HEK293 (cell line): ENCODE data around the gene ARFRP1.

Experiments
- EGR2 ChIP-seq: fragments of 450-650 bp; formaldehyde crosslinking; IDR thresholded peaks from 2 replicates; pipeline ENCODE4 v1.5.1; 2016; ENCODE audit warnings: low read depth, missing biosample characterization, missing genetic modification characterization
- KLF1 ChIP-seq: fragments of 450-650 bp; formaldehyde crosslinking; IDR thresholded peaks from 2 replicates; pipeline ENCODE4 v1.5.1; 2016; ENCODE audit warnings: missing biosample characterization, missing genetic modification characterization
- KLF10 ChIP-seq: fragments of 450-650 bp; IDR thresholded peaks from 2 replicates; pipeline ENCODE4 v1.5.1; 2018; ENCODE audit warnings: missing biosample characterization, mild to moderate bottlenecking, missing genetic modification characterization
- KLF8 ChIP-seq: fragments of 450-650 bp; formaldehyde crosslinking; IDR thresholded peaks from 2 replicates; pipeline ENCODE4 v1.5.1; 2016; ENCODE audit warnings: missing biosample characterization, missing genetic modification characterization
- OSR2 ChIP-seq: fragments of 450-650 bp; formaldehyde crosslinking; IDR thresholded peaks from 2 replicates; pipeline ENCODE4 v1.5.1; 2016; ENCODE audit warnings: missing biosample characterization, missing genetic modification characterization
- OVOL3 ChIP-seq: fragments of 450-650 bp; formaldehyde crosslinking; IDR thresholded peaks from 2 replicates; pipeline ENCODE4 v1.5.1; 2016; ENCODE audit warnings: missing biosample characterization, missing genetic modification characterization
- SP2 ChIP-seq: fragments of 450-650 bp; formaldehyde crosslinking; IDR thresholded peaks from 2 replicates; pipeline ENCODE4 v1.5.1; 2016; ENCODE audit warnings: missing biosample characterization, missing genetic modification characterization
- ZBTB20 ChIP-seq: fragments of 450-650 bp; formaldehyde crosslinking; IDR thresholded peaks from 2 replicates; pipeline ENCODE4 v1.5.1; 2016; ENCODE audit warnings: missing biosample characterization, missing genetic modification characterization
- ZBTB7A ChIP-seq: fragments of 450-650 bp; formaldehyde crosslinking; IDR thresholded peaks from 2 replicates; pipeline ENCODE4 v1.5.1; 2016; ENCODE audit warnings: low read depth, missing biosample characterization, missing genetic modification characterization
- ZBTB8A ChIP-seq: fragments of 450-650 bp; formaldehyde crosslinking; IDR thresholded peaks from 2 replicates; pipeline ENCODE4 v1.5.1; 2016; ENCODE audit warnings: missing biosample characterization, missing genetic modification characterization
- ZFHX2 ChIP-seq: fragments of 450-650 bp; formaldehyde crosslinking; conservative IDR thresholded peaks from 2 replicates; pipeline ENCODE4 v1.5.1; 2016; ENCODE audit warnings: missing biosample characterization, missing genetic modification characterization
- ZFP41 ChIP-seq: fragments of 450-650 bp; formaldehyde crosslinking; IDR thresholded peaks from 2 replicates; pipeline ENCODE4 v1.5.1; 2016; ENCODE audit warnings: missing biosample characterization, missing genetic modification characterization, borderline replicate concordance
- ZIC2 ChIP-seq: fragments of 450-650 bp; formaldehyde crosslinking; IDR thresholded peaks from 2 replicates; pipeline ENCODE4 v1.5.1; 2016; ENCODE audit warnings: missing biosample characterization, missing genetic modification characterization
- ZNF114 ChIP-seq: fragments of 450-650 bp; formaldehyde crosslinking; IDR thresholded peaks from 2 replicates; pipeline ENCODE4 v1.5.0; 2017; ENCODE audit warnings: missing biosample characterization, missing genetic modification characterization
- ZNF121 ChIP-seq: fragments of 450-650 bp; formaldehyde crosslinking; IDR thresholded peaks from 2 replicates; pipeline ENCODE4 v1.5.1; 2016; ENCODE audit warnings: missing biosample characterization, missing genetic modification characterization
- ZNF132 ChIP-seq: fragments of 450-650 bp; formaldehyde crosslinking; IDR thresholded peaks from 2 replicates; pipeline ENCODE4 v1.5.1; 2017; ENCODE audit warnings: missing biosample characterization, missing genetic modification characterization, borderline replicate concordance
- ZNF19 ChIP-seq: fragments of 450-650 bp; formaldehyde crosslinking; IDR thresholded peaks from 2 replicates; pipeline ENCODE4; 2016; ENCODE audit warnings: missing biosample characterization, missing genetic modification characterization, low read depth
- ZNF2 ChIP-seq: fragments of 450-650 bp; formaldehyde crosslinking; IDR thresholded peaks from 2 replicates; pipeline ENCODE4 v1.5.1; 2016; ENCODE audit warnings: missing biosample characterization, missing genetic modification characterization
- ZNF239 ChIP-seq: fragments of 450-650 bp; formaldehyde crosslinking; IDR thresholded peaks from 2 replicates; pipeline ENCODE4 v1.5.1; 2016; ENCODE audit warnings: missing biosample characterization, missing genetic modification characterization
- ZNF324 ChIP-seq: fragments of 450-650 bp; formaldehyde crosslinking; IDR thresholded peaks from 2 replicates; pipeline ENCODE4 v1.5.1; 2016; ENCODE audit warnings: missing biosample characterization, missing genetic modification characterization
- ZNF335 ChIP-seq: fragments of 450-650 bp; formaldehyde crosslinking; conservative IDR thresholded peaks from 2 replicates; pipeline ENCODE4 v1.5.1; 2016; ENCODE audit warnings: missing biosample characterization, missing genetic modification characterization
- ZNF416 ChIP-seq: fragments of 450-650 bp; formaldehyde crosslinking; IDR thresholded peaks from 2 replicates; pipeline ENCODE4 v1.5.1; 2016; ENCODE audit warnings: missing biosample characterization, missing genetic modification characterization
- ZNF530 ChIP-seq: fragments of 450-650 bp; formaldehyde crosslinking; IDR thresholded peaks from 2 replicates; pipeline ENCODE4 v1.5.1; 2016; ENCODE audit warnings: low read depth, missing biosample characterization, missing genetic modification characterization
- ZNF561 ChIP-seq: fragments of 450-650 bp; IDR thresholded peaks from 2 replicates; pipeline ENCODE4 v1.5.1; 2018; ENCODE audit warnings: missing biosample characterization, missing genetic modification characterization, borderline replicate concordance
- ZNF585B ChIP-seq: fragments of 450-650 bp; formaldehyde crosslinking; IDR thresholded peaks from 2 replicates; pipeline ENCODE4 v1.5.1; 2016; ENCODE audit warnings: missing biosample characterization, missing genetic modification characterization
- ZNF596 ChIP-seq: fragments of 450-650 bp; IDR thresholded peaks from 2 replicates; pipeline ENCODE4 v1.5.0; 2018; ENCODE audit warnings: missing biosample characterization, mild to moderate bottlenecking, missing genetic modification characterization, moderate library complexity
- ZNF610 ChIP-seq: fragments of 450-650 bp; formaldehyde crosslinking; IDR thresholded peaks from 2 replicates; pipeline ENCODE4 v1.5.1; 2016; ENCODE audit warnings: missing biosample characterization, missing genetic modification characterization, borderline replicate concordance
- ZNF621 ChIP-seq: fragments of 450-650 bp; formaldehyde crosslinking; IDR thresholded peaks from 2 replicates; pipeline ENCODE4 v1.5.1; 2017; ENCODE audit warnings: missing biosample characterization, missing genetic modification characterization
- ZNF660 ChIP-seq: fragments of 450-650 bp; IDR thresholded peaks from 2 replicates; pipeline ENCODE4 v1.5.1; 2018; ENCODE audit warnings: missing biosample characterization, mild to moderate bottlenecking, missing genetic modification characterization
- ZNF791 ChIP-seq: fragments of 450-650 bp; formaldehyde crosslinking; IDR thresholded peaks from 2 replicates; pipeline ENCODE4 v1.5.1; 2016; ENCODE audit warnings: missing biosample characterization, missing genetic modification characterization
- ZNF792 ChIP-seq: fragments of 450-650 bp; formaldehyde crosslinking; IDR thresholded peaks from 2 replicates; pipeline ENCODE4 v1.5.1; 2016; ENCODE audit warnings: missing biosample characterization, missing genetic modification characterization
- TF ChIP-seq, protein P1 (sequence below): IDR thresholded peaks from 2 replicates; pipeline ENCODE4 v1.6.1; 2011; ENCODE audit warnings: mild to moderate bottlenecking, low read depth, low read length, borderline replicate concordance
- TF ChIP-seq, protein P2 (sequence below): fragments of 450-650 bp; formaldehyde crosslinking; IDR thresholded peaks from 2 replicates; pipeline ENCODE4 v1.5.1; 2016; ENCODE audit warnings: missing biosample characterization, missing genetic modification characterization
- TF ChIP-seq, protein P3 (sequence below): fragments of 450-650 bp; formaldehyde crosslinking; IDR thresholded peaks from 2 replicates; pipeline ENCODE4 v1.5.1; 2016; ENCODE audit warnings: missing biosample characterization, missing genetic modification characterization
- TF ChIP-seq, protein P4 (sequence below): fragments of 450-650 bp; formaldehyde crosslinking; IDR thresholded peaks from 2 replicates; pipeline ENCODE4 v1.5.1; 2016; ENCODE audit warnings: missing biosample characterization, missing genetic modification characterization

ARFRP1 gene

DNA sequence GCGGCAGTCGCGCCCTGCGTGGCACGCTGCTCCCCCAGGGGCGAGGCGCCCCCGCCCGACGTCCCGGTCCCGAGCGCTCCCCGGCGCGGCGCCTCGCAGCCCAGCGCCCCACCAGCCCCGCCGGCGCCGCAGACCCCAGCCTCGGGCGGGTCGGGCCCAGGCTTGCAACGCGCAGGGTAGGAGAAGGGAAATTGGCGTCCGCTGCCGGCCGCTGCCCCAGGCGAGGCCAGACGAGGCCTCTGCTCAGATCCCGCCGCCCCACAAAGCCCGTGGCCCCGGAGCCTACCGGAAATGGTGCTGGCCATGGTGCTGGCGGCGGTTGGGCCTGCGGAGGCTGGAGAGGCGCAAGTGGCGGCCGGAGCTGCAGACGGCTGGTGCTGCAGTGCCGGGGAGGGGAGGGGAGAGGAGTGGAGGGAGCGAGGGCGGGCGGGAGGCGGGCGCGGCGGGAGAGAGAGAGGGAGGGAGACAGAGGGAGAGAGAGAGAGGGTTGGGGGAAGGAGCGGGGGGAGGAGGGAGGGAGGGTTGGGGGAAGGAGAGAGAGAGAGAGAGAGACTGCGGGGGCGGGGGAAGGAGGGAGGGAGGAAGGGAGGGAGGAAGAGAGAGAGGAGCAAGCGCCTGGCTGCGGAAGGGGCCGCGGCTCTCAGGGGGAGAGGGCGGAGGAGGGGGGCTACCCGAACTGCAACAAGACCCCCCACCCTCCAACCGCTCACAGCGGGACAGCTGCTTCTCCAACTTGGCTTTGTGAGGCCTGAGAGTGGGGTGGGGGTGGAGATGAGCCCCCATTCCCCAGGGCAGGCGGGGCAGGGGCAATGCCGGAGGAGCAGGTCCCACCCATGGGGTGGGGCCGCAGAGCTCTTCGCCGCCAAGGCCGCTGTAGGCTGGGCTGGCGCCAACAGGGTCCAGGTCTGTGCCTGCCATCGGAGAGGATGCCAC lies 54.5 kb downstream of the ARFRP1 start, which contains the start of gene STMN3 (continued):
- no peak for TF ChIP-seq ZNF324 (tag by site-specific recombination)
- peak; percentile 72 for TF ChIP-seq ZNF596
- TF ChIP-seq ZNF530 (tag by site-specific recombination), result no peak
- TF ChIP-seq ZNF114, result no peak
- no peak for TF ChIP-seq ZNF621
- TF ChIP-seq, protein P1, sequence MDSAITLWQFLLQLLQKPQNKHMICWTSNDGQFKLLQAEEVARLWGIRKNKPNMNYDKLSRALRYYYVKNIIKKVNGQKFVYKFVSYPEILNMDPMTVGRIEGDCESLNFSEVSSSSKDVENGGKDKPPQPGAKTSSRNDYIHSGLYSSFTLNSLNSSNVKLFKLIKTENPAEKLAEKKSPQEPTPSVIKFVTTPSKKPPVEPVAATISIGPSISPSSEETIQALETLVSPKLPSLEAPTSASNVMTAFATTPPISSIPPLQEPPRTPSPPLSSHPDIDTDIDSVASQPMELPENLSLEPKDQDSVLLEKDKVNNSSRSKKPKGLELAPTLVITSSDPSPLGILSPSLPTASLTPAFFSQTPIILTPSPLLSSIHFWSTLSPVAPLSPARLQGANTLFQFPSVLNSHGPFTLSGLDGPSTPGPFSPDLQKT, result peak; percentile 55; the same call in 1 of the 2 replicates
- no peak for TF ChIP-seq ZNF239
- TF ChIP-seq ZBTB20, result peak; percentile 54; the same call in 1 of the 2 replicates
- TF ChIP-seq ZNF660 (tag by site-specific recombination), result no peak
- no peak for TF ChIP-seq OVOL3 (tag by site-specific recombination)
- TF ChIP-seq, protein P2, sequence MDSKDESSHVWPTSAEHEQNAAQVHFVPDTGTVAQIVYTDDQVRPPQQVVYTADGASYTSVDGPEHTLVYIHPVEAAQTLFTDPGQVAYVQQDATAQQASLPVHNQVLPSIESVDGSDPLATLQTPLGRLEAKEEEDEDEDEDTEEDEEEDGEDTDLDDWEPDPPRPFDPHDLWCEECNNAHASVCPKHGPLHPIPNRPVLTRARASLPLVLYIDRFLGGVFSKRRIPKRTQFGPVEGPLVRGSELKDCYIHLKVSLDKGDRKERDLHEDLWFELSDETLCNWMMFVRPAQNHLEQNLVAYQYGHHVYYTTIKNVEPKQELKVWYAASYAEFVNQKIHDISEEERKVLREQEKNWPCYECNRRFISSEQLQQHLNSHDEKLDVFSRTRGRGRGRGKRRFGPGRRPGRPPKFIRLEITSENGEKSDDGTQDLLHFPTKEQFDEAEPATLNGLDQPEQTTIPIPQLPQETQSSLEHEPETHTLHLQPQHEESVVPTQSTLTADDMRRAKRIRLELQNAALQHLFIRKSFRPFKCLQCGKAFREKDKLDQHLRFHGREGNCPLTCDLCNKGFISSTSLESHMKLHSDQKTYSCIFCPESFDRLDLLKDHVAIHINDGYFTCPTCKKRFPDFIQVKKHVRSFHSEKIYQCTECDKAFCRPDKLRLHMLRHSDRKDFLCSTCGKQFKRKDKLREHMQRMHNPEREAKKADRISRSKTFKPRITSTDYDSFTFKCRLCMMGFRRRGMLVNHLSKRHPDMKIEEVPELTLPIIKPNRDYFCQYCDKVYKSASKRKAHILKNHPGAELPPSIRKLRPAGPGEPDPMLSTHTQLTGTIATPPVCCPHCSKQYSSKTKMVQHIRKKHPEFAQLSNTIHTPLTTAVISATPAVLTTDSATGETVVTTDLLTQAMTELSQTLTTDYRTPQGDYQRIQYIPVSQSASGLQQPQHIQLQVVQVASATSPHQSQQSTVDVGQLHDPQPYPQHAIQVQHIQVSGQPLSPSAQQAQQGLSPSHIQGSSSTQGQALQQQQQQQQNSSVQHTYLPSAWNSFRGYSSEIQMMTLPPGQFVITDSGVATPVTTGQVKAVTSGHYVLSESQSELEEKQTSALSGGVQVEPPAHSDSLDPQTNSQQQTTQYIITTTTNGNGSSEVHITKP (tag by site-specific recombination), result peak; percentile 78
- TF ChIP-seq OSR2 (tag by site-specific recombination), result no peak
- TF ChIP-seq ZNF561 (tag by site-specific recombination), result peak; percentile 54
- TF ChIP-seq KLF8, result peak; percentile 36
- TF ChIP-seq ZNF791 (tag by site-specific recombination), result no peak
- peak; percentile 70 for TF ChIP-seq SP2 (tag by site-specific recombination)
- TF ChIP-seq, protein P3, sequence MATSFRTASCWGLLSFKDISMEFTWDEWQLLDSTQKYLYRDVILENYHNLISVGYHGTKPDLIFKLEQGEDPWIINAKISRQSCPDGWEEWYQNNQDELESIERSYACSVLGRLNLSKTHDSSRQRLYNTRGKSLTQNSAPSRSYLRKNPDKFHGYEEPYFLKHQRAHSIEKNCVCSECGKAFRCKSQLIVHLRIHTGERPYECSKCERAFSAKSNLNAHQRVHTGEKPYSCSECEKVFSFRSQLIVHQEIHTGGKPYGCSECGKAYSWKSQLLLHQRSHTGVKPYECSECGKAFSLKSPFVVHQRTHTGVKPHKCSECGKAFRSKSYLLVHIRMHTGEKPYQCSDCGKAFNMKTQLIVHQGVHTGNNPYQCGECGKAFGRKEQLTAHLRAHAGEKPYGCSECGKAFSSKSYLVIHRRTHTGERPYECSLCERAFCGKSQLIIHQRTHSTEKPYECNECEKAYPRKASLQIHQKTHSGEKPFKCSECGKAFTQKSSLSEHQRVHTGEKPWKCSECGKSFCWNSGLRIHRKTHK (tag by site-specific recombination), result no peak
- TF ChIP-seq ZBTB7A (tag by site-specific recombination), result no peak
- no peak; the same call in 1 of the 2 replicates for TF ChIP-seq ZNF610
- no peak for TF ChIP-seq ZFP41 (tag by site-specific recombination)
- TF ChIP-seq ZFHX2 (tag by site-specific recombination), result peak; percentile 74
- no peak for TF ChIP-seq ZNF19 (tag by site-specific recombination)
- peak; percentile 92 for TF ChIP-seq ZNF335 (tag by site-specific recombination)
- TF ChIP-seq ZNF121 (tag by site-specific recombination), result no peak
- TF ChIP-seq ZBTB8A (tag by site-specific recombination), result peak; percentile 96
- peak; percentile 96 for TF ChIP-seq KLF1
- TF ChIP-seq ZNF2 (tag by site-specific recombination), result peak; percentile 39; the same call in 1 of the 2 replicates
- no peak for TF ChIP-seq ZNF132 (tag by site-specific recombination)
- TF ChIP-seq EGR2 (tag by site-specific recombination), result peak; percentile 55
- no peak for TF ChIP-seq KLF10
- TF ChIP-seq ZNF792 (tag by site-specific recombination), result no peak
- no peak for TF ChIP-seq ZNF585B (tag by site-specific recombination)
- TF ChIP-seq, protein P4, sequence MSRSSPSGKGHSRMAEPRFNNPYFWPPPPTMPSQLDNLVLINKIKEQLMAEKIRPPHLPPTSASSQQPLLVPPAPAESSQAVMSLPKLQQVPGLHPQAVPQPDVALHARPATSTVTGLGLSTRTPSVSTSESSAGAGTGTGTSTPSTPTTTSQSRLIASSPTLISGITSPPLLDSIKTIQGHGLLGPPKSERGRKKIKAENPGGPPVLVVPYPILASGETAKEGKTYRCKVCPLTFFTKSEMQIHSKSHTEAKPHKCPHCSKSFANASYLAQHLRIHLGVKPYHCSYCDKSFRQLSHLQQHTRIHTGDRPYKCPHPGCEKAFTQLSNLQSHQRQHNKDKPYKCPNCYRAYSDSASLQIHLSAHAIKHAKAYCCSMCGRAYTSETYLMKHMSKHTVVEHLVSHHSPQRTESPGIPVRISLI (tag by site-specific recombination), result no peak
- TF ChIP-seq ZNF416 (tag by site-specific recombination), result no peak
- TF ChIP-seq ZIC2 (tag by site-specific recombination), result no peak; the same call in 1 of the 2 replicates
